GM21390 (cell line): ENCODE measurements around the gene ARHGAP23.

Source experiments
- ATAC-seq: cut with Tn5 transposase; IDR thresholded peaks from one replicate; pipeline ENCODE4 v1.9.1; 2021; ENCODE audit not compliant: unreplicated experiment

The ARHGAP23 gene

DNA sequence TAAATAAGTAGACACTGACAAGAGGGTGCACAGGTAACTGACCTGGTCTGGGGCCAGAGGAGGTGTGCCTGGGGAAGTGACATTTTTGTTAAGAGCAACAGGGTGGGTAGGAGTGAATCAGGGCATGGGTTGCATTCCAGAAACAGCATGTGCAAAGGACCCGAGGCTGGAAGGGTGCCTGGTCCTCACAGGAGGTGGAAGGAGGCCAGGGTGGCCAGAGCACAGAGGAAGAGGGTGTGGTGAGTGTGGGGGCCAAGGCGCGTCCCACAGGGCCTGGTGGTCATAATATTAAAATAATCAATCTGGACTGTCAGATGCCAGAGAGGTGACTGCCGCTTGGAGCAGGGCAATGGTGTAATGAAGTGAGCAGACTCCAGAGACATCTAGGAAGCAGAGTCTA lies 14.3 kb downstream of the ARHGAP23 start:
- ATAC-seq, result no peak

DNA sequence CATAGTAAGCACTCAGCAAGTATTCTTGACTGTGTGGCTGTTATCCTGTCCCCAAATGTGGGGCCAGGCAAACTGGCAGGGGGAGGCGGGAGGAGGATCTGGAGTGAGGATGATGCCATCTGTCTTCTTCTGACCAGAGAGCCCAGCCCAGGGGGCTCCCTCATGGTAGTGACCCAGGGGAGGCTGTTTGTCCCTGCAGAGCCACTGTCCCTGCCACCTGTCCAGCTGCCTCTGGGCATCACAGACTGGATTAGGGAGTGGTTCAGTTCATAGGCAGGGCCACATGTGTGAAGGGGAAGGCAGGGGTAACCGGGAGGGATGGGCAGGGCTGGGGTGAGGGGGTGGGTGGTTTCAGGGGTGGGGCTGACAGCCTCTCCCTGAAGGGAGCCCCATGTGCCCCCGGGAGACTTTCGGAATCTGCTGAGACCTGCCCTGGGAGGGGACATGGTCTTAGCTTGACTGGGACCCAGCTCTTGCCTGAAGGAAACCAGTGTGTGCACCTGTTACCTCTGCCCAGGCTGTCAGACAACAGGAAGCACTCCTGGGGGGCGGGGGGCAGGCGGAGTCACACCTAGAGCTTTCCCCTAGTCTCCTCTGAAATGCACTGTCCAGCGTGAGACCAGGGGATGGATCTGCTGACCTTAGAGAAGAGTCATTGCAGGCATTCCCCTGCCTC lies 15.2 kb downstream of the ARHGAP23 start:
- ATAC-seq, result no peak

DNA sequence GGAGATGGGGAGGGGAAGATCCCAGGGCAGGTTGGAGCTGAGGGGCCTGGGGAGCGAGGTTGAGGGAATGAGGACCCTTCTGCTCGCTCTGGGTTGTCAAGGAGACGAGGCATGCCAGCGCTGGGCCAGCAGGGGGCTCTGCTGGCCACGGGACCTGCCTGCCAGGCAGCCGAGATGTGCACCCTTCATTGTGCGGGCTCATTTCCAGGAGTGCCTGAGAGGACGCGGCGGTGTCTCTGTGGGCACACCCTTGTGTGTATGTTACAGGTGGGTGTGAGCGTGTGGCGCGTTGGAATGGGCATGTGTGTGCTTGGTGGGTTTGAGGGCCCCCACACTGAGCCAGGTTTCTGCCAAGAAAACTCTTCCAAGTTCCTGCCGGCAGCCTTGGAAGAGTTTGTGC lies 15.9 kb downstream of the ARHGAP23 start:
- no peak for ATAC-seq

DNA sequence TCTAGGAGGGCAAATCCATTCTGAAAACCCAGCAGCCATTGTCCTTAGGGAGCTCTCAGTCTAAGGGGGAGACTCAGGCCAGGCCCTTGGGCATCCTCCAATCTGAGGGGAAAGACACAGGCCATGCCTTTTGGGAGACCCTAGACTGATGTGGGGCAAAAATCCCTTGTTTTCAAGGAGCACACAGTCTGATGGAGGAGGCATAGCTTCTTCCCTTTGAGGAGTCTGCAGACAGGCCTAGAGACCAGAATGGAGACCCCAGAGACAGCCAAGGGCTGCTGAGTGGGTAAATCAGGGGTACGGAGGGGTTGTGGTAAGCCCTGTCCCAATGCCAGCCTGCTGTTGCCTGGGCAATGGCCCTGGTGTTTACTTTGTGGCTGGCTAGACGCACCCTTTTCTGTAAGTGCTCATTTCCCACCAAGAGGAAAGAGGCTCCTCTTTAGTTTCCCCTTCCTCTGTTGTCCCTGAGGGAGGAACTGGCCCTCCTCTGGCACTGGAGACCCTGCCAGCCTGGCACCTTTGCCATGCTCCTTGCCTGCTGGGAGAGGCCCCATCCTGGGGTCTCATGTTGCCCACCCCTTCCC lies 19.3 kb downstream of the ARHGAP23 start:
- no peak for ATAC-seq

DNA sequence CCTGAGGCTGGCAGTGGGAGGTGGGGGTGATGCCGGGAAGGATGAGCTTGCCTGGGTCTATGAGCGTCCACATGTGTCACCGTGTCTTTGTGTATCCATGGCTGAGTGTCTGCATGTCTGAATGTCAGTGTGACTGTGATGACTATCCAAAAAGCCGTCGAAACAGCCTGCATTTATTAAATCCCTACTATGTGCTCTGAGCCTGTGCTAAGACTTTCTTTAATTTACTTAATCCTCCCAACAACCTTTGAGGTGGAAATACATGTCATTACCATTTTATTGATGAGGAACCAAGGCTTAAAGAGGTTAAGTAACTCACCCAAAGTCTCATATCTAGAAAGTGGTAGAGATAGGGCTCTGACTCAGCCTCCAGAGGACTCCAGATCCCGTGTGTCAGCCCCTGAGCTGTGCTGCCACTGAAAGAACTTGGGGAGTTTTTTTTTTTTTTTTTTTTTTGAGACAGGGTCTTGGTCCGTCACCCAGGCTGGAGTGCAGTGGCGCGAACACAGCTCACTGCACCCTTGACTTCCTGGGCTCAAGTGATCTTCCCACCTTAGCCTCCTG lies 20.0 kb downstream of the ARHGAP23 start:
- no peak for ATAC-seq

DNA sequence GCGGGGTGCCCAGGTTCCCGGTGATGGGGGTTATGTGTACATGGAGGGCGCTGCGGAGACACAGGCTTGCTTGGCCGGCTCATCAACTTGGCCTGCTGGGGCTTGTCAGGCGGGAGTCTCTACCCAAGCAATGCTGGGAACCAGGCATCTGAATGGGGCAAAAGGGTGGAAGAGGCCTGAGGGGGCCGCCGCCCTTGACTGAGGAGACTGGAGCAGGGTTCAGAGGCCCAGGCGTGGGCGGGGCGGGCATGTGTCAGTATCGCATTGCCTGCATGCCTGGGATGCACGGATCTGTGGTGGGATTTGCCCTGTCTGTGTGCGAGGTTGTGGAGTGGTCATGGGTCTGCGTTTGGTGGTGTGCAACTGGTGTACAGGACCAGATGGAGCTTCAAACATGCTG lies 21.1 kb downstream of the ARHGAP23 start:
- no peak for ATAC-seq

DNA sequence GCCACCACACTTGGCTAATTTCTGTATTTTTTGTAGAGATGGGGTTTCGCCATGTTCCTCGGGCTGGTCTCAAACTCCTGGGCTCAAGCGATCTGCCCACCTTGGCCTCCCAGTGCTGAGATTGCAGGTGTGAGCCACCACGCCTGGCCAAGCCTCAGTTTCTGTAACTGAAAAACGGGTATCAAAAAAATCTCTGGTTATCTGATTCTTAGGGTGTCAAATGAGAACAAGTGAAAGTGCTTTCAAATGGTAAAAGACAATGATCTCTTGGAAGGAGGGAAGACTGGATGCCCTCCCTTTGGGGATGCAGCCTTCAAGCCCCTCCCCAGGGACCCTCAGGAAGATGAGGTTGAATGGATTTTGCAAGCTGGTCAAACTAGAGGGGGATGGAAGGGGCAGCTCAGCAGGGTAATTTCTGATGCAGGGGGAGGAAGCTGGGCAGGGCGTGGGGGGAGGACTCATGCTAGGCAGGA lies 22.3 kb downstream of the ARHGAP23 start:
- no peak for ATAC-seq

DNA sequence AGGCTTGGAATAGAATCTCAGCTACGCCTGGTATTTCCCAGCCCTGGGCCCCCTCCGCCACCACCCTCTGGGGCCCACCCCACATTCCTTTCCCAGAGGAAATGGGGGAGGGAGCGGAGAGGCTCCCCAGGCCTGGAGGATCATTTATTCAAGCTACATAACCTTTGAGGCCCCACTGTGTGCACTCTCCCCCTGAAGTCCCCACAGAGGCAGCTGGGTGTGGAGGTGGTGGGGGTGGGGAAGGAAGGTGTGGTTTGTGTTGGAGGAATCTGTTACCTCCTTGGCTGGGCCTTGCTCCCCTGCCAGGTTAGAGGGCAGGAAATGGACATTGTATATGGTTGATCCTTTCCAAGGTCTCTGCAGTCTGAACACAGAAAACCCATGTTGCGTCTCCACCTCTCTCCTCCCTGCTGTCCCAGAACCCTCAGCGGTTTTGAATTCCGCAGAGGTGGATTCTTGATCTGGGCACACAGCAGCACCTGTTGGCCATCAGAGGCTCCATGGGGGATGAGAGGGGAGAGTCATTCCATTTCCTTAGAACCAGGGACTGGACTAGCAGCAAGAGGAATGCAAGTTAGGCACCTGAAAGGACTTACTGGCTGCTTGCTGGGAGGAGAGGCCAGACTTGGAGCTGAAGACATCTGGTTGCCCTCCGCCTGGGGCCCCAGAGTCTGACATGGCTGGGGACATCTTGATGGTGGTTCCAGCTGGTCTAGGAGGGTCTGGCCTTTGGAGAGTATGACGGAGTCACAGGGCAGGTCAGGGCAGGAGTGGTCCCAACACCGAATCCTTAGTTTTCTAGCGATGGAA lies 23.0 kb downstream of the ARHGAP23 start:
- no peak for ATAC-seq

- ATAC-seq, result no peak
Measured at GRCh38 chr17:38451840-38452529, 23.7 kb downstream of the ARHGAP23 start.

GRCh38 chr17:38452719-38453118 lies 24.5 kb downstream of the ARHGAP23 start:
- no peak for ATAC-seq

DNA sequence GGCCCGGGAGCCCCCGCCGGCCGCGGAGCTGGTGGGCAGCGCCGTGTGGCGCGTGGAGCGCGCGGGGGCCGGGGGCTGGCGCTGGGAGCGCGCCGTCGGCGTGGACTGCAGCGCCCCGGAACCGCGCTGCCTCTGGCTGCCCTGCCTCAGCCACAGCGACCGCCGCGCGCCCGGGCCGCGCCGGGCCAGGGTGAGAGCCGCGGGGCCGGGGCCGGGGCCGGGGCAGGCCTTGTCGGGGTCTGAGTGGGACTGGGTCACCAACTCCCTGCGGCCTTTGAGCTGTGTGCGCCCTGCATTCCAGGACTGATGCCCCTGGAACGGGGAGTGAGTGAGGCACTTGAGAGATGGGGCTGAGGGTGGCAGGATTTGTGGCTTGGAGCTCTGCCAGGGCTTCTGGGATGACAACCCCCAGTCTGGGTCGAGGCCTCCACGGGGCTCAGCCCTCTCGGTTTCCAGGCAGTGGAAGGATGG lies 25.7 kb downstream of the ARHGAP23 start:
- ATAC-seq, result no peak

DNA sequence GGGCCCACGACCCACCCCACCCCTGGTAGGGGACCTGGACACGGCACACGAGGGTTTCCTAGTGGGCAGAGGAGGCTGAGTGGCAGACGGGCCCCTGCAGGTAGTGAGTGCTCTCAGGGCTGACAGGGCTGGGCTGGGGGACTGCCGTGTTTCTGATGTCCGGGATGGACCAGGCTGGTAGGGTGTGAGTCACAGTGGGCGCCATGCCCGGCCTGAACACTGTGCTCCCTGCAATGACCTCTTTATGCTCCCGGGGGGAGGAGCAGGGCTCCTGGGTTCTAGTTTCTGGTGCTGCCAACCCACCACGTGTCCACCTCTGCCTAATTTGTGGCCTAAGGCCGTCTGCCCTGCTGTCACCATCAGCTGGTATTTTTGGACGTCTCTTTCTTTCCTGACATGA lies 26.3 kb downstream of the ARHGAP23 start:
- no peak for ATAC-seq

- ATAC-seq, result no peak
Measured at GRCh38 chr17:38455288-38455915, 27.1 kb downstream of the ARHGAP23 start.

DNA sequence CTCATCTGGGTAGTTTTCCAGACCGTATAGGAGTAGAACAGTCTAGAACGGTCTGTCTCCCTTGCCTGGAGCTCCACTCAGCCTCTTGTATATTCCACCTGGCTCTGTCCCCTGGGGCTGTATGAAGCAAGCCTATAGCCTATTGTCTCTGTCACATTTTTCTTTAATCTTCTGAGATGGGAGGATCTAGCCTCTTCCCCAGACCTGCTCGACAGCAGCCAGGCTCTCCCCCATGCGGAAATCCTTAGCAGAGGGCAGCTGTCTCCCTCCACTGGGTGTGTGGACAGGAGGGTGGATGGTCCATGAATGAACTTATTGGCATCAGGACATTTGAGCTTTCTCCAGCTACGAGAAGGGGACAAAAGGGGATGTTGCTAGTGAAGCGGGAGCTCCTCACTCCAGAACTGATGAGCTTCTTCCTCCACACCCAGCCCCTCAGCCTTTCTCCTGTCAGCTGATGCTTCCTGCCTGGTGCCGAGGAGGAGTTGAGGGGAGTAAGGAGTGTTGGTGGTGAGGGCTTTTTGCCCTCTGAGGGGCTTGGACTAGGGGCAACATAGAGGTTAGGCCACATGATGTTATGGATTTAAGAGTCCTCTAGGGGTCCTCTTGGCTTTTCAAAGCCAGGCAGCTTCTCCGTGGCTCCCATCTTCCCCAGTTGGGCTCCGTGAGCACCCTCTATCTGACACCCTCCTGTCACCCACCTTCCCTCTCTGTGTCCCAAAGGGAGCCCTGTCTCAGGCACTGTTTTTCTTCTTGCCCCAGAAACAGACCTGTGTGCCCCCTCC lies 28.0 kb downstream of the ARHGAP23 start:
- ATAC-seq, result no peak

GRCh38 chr17:38457577-38458371 lies 29.5 kb downstream of the ARHGAP23 start:
- ATAC-seq, result no peak

GRCh38 chr17:38458521-38458920 lies 30.3 kb downstream of the ARHGAP23 start:
- no peak for ATAC-seq

GRCh38 chr17:38459567-38459966 lies 31.3 kb downstream of the ARHGAP23 start:
- no peak for ATAC-seq

DNA sequence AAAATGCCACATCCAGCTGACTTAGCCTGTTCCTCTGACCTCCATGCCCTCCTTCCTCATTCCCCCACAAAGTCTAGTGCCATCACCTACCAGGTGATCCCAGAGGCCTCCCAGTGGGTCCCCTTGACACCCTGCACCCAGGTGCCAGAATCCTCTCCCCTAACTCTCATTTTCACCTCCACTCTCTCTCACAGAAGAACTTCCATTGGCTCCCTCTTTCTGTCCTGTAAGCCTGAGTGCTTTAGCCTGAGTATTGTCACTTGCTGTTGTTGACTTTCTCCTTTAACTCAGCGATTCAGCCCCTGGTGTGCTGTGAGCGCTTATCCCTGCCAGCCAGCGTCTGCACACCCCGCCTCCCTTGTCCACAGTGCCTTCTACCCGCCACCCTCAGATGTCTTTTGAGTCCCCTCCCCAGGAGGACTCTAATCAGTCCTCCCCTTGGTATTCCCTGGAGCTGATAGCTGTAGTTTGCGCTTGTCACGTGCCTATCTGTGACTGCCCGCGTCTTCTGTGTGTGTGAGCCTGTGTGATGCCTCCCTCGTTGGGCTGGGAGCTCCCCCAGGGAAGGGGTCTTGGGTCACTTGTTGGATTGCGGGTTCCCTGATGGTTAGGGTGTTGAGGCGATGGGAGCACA lies 31.9 kb downstream of the ARHGAP23 start:
- ATAC-seq, result no peak
